NCI-H128 (cell line): ENCODE data around the gene TFG.

Experiments used
- DNase-seq: peaks from one replicate; lab custom pipeline; 2025; ENCODE audit not compliant: unreplicated experiment; lab: John Stamatoyannopoulos, UW

The TFG gene

GRCh38 chr3:100703865-100704264 lies 5.4 kb upstream of the TFG start:
- no peak for DNase-seq

GRCh38 chr3:100706365-100706764 lies 2.9 kb upstream of the TFG start:
- no peak for DNase-seq

GRCh38 chr3:100708644-100708988 lies 678 bp upstream of the TFG start:
- no peak for DNase-seq

GRCh38 chr3:100709842-100710260 lies 557 bp downstream of the TFG start:
- DNase-seq = no peak

DNA sequence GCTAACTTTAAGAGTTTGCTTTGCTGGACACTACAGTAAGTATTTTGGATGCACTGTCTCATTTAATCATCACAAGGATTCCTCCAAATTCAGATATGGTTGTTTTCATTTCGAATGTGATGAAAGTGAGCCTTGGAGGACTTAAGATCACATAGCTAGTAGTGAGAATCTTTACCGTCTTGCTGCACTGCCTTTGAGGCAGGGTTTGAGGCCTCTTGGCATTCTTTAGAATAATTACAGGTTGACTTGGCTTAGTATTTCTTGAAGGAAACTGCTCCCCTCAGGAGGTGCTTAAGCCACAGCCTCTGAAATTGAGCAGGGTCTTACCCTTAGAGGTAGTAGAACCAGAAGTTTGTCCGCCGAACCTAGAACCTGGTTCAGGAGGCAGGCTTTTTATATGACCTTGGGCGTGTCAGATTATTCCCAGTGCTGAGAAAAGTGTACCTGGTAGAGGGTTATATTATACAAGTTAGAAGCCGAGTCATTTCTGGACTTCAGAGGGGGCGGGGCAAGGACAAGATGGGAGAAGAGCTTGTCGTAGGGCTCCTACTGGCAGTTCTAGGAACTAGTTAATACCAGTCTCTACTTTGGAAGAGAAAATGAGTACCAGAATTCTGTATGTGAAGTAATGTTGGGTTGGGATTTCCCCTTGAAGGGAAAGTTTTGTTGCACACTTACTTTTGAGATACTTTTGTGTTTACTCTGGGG lies 1.1 kb downstream of the TFG start:
- DNase-seq = no peak

DNA sequence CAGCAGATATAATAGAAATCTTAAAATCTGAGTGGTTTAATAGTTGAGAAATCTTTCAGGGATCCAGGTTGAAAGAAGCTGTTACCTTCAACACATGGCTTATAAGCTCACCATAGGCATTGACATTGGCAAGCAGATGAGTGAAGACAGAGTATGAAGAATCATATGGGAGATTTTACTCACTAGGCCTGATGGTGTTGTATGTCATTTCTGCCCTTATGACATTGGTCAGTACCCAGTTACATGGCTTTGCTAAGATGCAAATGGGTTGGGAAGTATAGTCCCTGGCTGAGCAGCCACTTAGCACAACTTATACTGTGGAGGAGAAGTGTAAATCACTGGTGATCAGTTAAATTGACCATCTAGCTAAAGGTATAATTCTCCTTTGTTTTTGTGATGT lies 5.9 kb downstream of the TFG start:
- DNase-seq = no peak

DNA sequence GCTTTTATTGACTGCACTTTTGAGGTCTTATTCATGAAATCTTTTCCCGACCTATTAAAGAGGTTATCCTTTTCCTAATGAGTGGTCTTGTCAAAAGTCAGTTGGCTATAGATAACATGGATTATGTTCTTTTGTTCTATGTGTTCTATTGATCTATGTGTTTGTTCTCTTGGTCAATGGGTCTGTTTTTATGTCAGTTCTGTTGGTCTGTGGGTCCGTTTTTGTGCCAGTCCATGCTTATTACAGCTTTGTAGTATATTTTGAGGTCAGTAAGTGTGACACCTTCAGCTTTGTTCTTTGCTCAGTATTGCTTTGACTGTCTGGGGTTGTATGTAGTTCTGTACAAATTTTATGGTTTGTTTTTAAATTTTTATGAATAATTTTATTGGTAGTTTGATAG lies 7.8 kb downstream of the TFG start:
- no peak for DNase-seq

- DNase-seq = no peak
These were observed 8.6 kb downstream of the TFG start for GRCh38 chr3:100717637-100718487.

DNA sequence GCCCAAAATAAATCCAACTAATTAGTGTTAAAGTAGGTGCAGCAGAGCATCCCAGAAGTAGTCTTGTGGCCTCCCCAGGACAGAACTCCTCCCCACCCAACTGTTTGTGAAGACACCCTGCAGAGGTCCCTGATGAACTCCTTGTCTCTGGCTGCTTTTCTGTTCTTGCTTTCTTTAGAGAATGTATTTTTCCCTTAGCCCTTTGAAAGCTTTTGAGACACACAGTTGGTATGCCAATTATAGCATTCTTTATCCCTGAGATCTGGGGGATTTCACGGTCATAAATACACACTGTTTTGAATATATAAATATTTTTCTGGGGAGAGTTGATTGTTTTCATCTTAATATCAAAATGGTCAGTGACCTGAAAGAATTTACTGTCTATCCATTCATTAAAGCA lies 9.8 kb downstream of the TFG start:
- no peak for DNase-seq

DNA sequence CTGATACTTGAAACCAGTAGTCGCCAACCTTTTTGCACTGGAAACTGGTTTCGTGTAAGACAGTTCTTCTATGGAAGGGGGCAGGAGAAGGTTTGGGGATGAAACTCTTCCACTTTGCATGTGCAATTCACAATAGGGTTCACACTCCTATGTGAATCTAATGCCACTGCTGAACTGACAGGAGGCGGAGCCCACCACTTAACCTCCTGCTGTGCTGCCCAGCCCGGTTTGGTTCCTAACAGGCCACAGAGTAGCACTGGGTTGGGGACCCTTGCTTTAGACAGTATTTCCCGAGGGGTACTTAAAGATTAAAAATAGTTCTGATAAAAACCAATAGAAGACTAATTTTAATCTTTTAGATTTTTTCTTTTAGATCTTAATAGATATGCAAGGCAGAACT lies 11.1 kb downstream of the TFG start:
- DNase-seq = no peak

GRCh38 chr3:100725935-100726513 lies 16.7 kb downstream of the TFG start:
- DNase-seq = no peak

DNA sequence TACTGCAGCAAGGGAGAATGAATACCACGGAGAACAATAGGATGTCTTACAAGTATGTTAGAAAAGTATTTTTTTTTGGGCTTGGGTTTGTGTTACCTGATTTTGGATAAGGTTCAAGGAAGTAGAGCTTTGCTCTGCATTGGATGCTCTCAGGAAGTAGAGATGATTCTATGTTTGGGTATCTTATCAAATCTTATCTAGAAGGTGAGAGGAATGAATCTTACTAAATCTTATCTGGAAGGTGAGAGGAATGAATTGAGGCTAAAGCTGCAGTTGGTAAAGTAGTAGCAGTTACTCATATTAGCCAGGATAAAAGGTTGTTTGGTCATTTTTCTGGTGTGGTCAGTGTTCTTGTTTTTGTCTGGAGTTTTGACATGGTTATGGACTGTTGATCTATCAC lies 17.4 kb downstream of the TFG start:
- no peak for DNase-seq

DNA sequence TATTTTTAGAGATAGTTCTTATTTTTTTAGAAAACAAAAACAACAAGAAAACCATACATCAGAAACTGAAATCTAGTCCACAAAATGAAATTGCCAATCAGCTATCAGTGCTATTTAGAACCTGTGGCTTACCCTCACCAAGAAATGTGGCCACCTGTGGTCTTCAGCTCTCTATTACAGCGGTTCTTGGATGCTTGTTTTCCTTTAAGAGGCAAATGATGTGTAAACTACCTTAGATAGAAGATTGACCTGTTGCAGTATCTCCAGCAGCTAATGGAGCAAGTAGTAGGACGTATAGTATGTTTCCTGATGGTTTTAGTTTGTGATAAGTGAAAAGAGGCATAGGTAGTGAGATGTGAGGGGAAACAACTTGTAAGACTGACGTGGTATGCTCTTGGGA lies 21.2 kb downstream of the TFG start:
- DNase-seq = no peak

GRCh38 chr3:100732435-100732834 lies 23.1 kb downstream of the TFG start:
- no peak for DNase-seq

DNA sequence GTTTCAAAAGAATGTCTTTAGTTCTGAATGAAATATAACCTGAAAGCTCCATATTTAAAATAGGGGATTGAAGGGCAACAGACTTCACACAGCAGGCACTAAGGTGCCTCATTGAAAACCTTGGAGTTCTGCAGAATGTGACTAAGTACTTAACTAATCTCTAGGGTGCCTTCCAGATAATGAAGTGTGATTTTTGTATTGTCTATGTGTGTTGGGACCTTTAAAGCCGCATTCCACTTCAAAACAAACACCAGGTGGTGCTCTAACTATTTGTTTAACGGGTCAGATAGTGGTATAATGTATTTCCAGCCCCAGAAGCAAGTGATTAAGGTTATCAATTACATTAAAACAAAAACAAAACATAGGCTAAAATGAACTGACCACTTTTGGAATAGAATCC lies 28.0 kb downstream of the TFG start:
- DNase-seq = no peak

GRCh38 chr3:100740207-100740606 lies 30.9 kb downstream of the TFG start:
- no peak for DNase-seq

DNA sequence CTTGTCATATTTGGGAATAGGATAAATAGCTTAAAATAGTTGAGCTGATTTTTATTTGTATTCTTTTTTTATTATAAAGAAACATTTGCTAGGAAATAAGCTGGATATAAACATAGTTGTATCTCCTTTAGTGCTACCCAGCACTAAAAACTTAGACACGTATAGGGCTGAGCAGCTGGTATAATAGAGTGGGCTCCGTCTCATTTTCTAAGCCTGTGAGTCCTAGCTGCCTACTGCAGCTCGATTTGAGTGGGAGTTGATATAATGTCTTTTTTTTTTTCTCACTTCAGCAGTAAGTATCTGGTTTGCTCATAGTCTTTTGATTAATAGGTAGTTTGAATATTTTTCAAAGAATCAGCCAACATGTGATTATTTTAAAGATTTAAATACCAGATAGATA lies 34.2 kb downstream of the TFG start:
- DNase-seq = no peak

- DNase-seq = no peak
These were observed 35.4 kb downstream of the TFG start for GRCh38 chr3:100744671-100745070.

DNA sequence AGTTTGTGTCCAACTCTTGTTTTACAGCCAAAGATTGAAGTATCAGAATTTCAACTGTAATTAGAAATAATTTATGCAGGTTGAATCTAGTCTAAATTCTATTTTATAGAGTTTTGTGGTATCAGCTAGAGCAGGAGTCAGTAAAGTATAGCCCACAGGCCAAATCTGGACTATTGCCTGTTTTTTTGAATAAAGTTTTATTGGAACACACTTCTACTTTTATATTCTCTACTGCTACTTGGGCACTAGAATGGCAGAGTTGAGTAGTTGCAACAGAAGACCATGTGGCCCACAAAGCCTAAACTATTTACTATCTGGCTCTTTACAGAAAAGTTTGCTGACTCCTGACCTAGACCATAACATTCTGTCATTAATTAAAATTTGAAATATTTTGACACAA lies 36.3 kb downstream of the TFG start:
- DNase-seq = no peak

- DNase-seq = no peak
These were observed 36.8 kb downstream of the TFG start for GRCh38 chr3:100746092-100746491.

GRCh38 chr3:100748220-100748619 lies 38.9 kb downstream of the TFG start:
- DNase-seq = no peak

GRCh38 chr3:100748967-100749366 lies 39.7 kb downstream of the TFG start:
- DNase-seq = no peak
